GM13977 (cell line): ENCODE results near the gene SOX1.

Experiments
- DNase-seq: peaks from one replicate; pipeline ENCODE4 v3.0.0; 2012; ENCODE audit warnings: low spot score
- in situ Hi-C: fragments of 300-500 bp; cut with MboI; formaldehyde crosslinking; loops from one replicate; pipeline ENCODE4 v1.12.0; 2022; ENCODE audit warnings: low sequenced_read_pairs, low pct_unique_long_range_greater_than_20kb, mixed read lengths, inconsistent platforms; ENCODE audit not compliant: unreplicated experiment
- TF ChIP-seq, protein P1 (sequence below): IDR thresholded peaks from 2 replicates; pipeline ENCODE4 v1.5.1; 2012; ENCODE audit warnings: mild to moderate bottlenecking, control low read depth; ENCODE audit not compliant: insufficient read depth; ENCODE audit errors: extremely low read depth, missing control alignments

Gene SOX1

DNA sequence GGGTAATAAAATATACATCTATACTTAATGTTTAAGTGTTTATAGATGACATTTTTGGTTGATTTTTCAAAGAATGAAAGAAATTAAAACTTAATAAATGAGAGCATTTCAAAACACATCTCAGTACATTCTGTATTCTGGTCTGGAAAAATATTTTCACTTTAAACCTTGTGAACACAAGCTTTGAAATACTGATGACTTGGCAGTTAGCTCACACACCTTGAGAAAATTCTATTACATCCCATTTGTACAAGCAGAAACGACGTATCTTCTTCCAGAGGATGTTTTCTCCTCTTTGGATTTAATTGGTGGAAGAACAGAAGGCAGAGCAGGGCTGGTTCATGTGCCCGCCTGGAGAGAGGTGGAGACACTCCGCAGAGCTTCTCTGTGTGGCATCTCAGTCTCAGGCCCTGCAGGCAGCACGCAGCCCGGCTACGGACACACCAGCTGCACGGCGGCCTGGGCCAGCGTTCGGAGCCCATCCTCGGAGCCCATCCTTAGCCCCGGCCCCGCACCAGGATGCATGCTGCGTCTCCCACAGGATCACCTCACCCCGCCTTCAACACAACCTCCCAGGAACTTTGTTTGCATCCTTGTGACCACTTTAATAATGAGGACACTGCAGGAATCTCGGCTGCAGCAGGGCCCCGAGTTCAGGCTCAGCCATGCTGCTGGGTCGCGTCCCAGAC, 48.6 kb downstream of the SOX1 start:
- TF ChIP-seq, protein P1, sequence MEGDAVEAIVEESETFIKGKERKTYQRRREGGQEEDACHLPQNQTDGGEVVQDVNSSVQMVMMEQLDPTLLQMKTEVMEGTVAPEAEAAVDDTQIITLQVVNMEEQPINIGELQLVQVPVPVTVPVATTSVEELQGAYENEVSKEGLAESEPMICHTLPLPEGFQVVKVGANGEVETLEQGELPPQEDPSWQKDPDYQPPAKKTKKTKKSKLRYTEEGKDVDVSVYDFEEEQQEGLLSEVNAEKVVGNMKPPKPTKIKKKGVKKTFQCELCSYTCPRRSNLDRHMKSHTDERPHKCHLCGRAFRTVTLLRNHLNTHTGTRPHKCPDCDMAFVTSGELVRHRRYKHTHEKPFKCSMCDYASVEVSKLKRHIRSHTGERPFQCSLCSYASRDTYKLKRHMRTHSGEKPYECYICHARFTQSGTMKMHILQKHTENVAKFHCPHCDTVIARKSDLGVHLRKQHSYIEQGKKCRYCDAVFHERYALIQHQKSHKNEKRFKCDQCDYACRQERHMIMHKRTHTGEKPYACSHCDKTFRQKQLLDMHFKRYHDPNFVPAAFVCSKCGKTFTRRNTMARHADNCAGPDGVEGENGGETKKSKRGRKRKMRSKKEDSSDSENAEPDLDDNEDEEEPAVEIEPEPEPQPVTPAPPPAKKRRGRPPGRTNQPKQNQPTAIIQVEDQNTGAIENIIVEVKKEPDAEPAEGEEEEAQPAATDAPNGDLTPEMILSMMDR: no peak
- no peak for DNase-seq
- in situ Hi-C loops: no loop called here

DNA sequence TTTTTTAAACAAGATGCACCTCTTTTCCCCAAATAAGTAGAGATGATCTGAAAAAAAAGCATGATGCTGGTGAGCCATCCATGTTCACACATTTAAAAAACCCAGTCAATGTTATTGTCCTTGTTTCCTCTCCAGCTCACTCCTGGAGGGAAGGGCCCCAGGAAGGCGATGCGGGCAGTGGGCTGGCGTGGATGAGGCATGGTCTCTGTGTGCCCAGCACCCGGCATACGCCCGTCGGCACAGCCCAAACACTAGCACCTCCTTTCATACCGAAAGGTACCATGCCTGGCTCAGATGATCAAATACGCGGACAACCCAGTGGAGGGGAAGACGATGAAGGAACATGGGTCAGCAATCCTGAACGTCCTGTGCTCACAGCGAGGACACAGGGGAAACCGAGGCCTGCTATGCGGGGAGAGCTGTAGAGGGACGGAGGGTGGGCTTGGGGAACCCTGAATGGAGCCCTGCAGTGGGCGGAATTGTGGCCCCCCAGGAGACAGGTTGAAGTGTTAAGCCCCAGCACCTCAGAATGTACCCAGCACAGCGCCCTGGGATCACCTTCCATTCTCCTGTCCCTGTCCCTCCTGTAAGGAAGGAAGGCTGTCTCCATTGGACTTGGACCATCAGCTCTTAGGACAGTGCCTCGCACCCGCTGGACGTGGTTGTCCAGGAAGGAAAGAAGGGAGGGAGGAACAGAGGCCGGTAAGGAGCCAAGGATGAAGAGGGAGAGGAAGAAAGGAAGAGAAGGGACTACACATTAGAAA, 49.4 kb downstream of the SOX1 start:
- TF ChIP-seq, protein P1: no peak
- no peak for DNase-seq
- in situ Hi-C loops: no loop called here

- DNase-seq: no peak
- TF ChIP-seq, protein P1: no peak
Observed at GRCh38 chr13:112117258-112117954, 50.5 kb downstream of the SOX1 start.

DNA sequence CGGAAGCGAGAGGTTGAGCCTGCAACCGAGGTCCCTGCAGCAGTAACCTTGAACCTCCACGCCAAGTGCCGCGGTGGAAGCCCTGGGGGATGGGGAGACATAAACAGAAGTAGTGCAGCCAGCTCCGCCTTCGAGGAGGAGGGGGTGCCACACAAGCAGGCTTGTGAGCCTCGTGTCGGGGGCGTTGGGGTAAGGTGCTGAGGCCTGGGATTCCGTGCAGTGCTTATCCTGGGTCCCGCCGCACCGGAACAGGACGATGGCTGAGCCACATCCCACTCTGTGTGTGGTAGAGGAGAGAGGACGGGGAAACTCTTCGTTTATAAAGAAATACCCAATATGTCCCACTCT, 51.0 kb downstream of the SOX1 start:
- TF ChIP-seq, protein P1: no peak
- in situ Hi-C loops: no loop called here
- no peak for DNase-seq

More at GRCh38 chr13:112117258-112117954, 50.5 kb downstream of the SOX1 start:
- in situ Hi-C loops: no loop called here

GRCh38 chr13:112118451-112119064, 51.6 kb downstream of the SOX1 start:
- in situ Hi-C loops: no loop called here
- DNase-seq: no peak
- TF ChIP-seq, protein P1: no peak
